ENCODE results near the gene UBE2G2. TPM values are rescaled to one million over a fixed set of nuclear protein-coding genes. Genes with fewer than 3 reads are reported as not detected.

UBE2G2 gene
- total RNA-seq, 1 experiment from 2014 or later, result 91.3 TPM

DNA sequence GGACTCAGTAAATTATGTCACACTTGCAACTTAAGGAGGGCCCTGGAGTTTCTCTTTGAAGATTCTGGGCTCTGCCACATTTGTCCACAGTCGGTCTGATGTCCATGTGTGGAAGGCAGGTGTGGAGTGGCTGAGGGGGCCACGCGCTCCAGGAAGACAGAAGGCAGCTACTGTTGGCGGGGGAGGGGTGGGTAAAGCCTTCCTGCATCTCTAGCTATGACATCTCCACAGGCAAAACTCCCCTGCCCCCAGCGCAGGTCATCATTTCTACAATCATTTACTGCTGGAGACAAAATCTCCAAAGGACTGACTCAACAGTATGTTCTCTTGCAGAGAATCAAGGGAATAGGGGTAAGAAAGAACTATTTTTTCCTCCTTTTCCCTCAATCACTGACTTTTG lies 78.9 kb downstream of the UBE2G2 start:
- Mint-ChIP-seq H3K4me1 (ENCODE audit: low read depth, unreplicated experiment) (no peaks in the 10 kb centered on the region), H3K4me3 (ENCODE audit: unreplicated experiment) (no peak overlapping the region), H3K27me3 (ENCODE audit: insufficient read depth, unreplicated experiment) (peaks cover 17% of the 10 kb centered on the region), H3K9me3 (ENCODE audit: unreplicated experiment) (no peaks in the 10 kb centered on the region), H3K36me3 (ENCODE audit: insufficient read depth, unreplicated experiment) (no peaks in the 10 kb centered on the region), H3K27ac (ENCODE audit: unreplicated experiment) (no peak overlapping the region)
- POLR2A ChIA-PET, result no interaction called here
- intact Hi-C loops (cut with micrococcal nuclease; ENCODE audit: unreplicated experiment), result no loop called here
- DNase-seq, result no peak
- H3K4me1 ChIP-seq, result no peaks in the 10 kb centered on the region
- CTCF ChIA-PET, result interaction anchor here (0.5 to 1.1 kb wide), 2 partner anchors 18 to 20 kb away, joined by 3 to 4 read pairs; no protein-coding TSS in a partner anchor
- no peak overlapping the region for H3K4me3 ChIP-seq (ENCODE audit: low read depth, low read length)
- no TSS peak for BruUV-seq (replicated peaks)
- no peaks in the 10 kb centered on the region for H3K9me3 ChIP-seq
- H3K27me3 ChIP-seq (replicated peaks; ENCODE audit: control insufficient read depth, insufficient read depth, low read length), result no peaks in the 10 kb centered on the region
- TF ChIP-seq, protein P1, sequence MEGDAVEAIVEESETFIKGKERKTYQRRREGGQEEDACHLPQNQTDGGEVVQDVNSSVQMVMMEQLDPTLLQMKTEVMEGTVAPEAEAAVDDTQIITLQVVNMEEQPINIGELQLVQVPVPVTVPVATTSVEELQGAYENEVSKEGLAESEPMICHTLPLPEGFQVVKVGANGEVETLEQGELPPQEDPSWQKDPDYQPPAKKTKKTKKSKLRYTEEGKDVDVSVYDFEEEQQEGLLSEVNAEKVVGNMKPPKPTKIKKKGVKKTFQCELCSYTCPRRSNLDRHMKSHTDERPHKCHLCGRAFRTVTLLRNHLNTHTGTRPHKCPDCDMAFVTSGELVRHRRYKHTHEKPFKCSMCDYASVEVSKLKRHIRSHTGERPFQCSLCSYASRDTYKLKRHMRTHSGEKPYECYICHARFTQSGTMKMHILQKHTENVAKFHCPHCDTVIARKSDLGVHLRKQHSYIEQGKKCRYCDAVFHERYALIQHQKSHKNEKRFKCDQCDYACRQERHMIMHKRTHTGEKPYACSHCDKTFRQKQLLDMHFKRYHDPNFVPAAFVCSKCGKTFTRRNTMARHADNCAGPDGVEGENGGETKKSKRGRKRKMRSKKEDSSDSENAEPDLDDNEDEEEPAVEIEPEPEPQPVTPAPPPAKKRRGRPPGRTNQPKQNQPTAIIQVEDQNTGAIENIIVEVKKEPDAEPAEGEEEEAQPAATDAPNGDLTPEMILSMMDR (IDR thresholded peaks at IDR 0.05; ENCODE audit: insufficient read depth in 1 of 2, low read depth in 1 of 2, low read length in 1 of 2, severe bottlenecking in 1 of 2, unreplicated experiment in 1 of 2), result no peak
- no peaks in the 10 kb centered on the region for H3K36me3 ChIP-seq (ENCODE audit: control insufficient read depth, insufficient read depth, low read length)

DNA sequence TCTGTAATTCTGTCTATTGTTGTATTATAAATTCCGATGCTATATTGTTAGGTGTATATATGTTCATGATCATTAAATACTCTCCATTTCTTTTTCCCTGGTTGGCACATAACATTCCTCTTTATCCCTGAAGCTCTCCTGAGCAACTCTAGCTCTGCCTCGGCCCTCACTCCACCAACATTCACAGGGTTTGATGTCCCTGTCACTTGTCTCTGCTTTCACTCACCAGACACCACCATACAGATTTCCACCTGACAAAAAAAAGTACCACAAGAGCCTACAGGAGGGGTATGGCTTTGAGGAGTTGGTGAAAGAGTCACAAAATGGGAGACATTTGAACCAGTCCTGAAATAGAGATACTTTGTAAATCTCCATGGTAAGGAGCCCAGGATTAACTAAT lies 81.5 kb downstream of the UBE2G2 start:
- DNase-seq, result no peak
- Histone ChIP-seq H3K4me3 (ENCODE audit: low read depth, low read length) (no peak overlapping the region), H3K27me3 (replicated peaks; ENCODE audit: control insufficient read depth, insufficient read depth, low read length) (no peaks in the 10 kb centered on the region), H3K9me3 (no peaks in the 10 kb centered on the region), H3K4me1 (no peaks in the 10 kb centered on the region), H3K36me3 (ENCODE audit: control insufficient read depth, insufficient read depth, low read length) (no peaks in the 10 kb centered on the region)
- intact Hi-C loops (cut with micrococcal nuclease; ENCODE audit: unreplicated experiment), result no loop called here
- Mint-ChIP-seq H3K4me1 (ENCODE audit: low read depth, unreplicated experiment) (no peaks in the 10 kb centered on the region), H3K4me3 (ENCODE audit: unreplicated experiment) (no peak overlapping the region), H3K27ac (ENCODE audit: unreplicated experiment) (no peak overlapping the region), H3K9me3 (ENCODE audit: unreplicated experiment) (no peaks in the 10 kb centered on the region), H3K27me3 (ENCODE audit: insufficient read depth, unreplicated experiment) (peaks cover 17% of the 10 kb centered on the region), H3K36me3 (ENCODE audit: insufficient read depth, unreplicated experiment) (no peaks in the 10 kb centered on the region)
- TF ChIP-seq, protein P1 (IDR thresholded peaks at IDR 0.05; ENCODE audit: insufficient read depth in 1 of 2, low read depth in 1 of 2, low read length in 1 of 2, severe bottlenecking in 1 of 2, unreplicated experiment in 1 of 2), result no peak
- ChIA-PET POLR2A (no interaction called here), CTCF (no interaction called here)
- no TSS peak for BruUV-seq (replicated peaks)

Other genes with a start within 250 kb of the UBE2G2 start
- gene KRTAP10-3, start 243.0 kb downstream of the UBE2G2 start, total RNA-seq (2022), result not detected in 2 replicates
- not detected in 2 replicates for gene KRTAP10-4, start 228.1 kb downstream of the UBE2G2 start, total RNA-seq (2022)
- not detected in 2 replicates for gene KRTAP10-5, start 221.2 kb downstream of the UBE2G2 start, total RNA-seq (2022)
- not detected in 2 replicates for gene KRTAP10-6, start 209.3 kb downstream of the UBE2G2 start, total RNA-seq (2022)
- gene KRTAP10-7, start 201.2 kb downstream of the UBE2G2 start, total RNA-seq (2022), result not detected in 2 replicates
- gene KRTAP10-8, start 189.7 kb downstream of the UBE2G2 start, total RNA-seq (2022), result not detected in 2 replicates
- not detected in 2 replicates for gene KRTAP10-9, start 174.7 kb downstream of the UBE2G2 start, total RNA-seq (2022)
- gene KRTAP10-10, start 164.5 kb downstream of the UBE2G2 start, total RNA-seq (2022), result not detected in 2 replicates
- gene KRTAP10-11, start 155.4 kb downstream of the UBE2G2 start, total RNA-seq (2022), result not detected in 2 replicates
- gene KRTAP12-4, start 147.2 kb downstream of the UBE2G2 start, total RNA-seq (2022), result not detected in 2 replicates
- gene KRTAP12-3, start 143.9 kb downstream of the UBE2G2 start, total RNA-seq (2022), result not detected in 2 replicates
- gene KRTAP12-2, start 134.9 kb downstream of the UBE2G2 start, total RNA-seq (2022), result not detected in 2 replicates
- gene KRTAP12-1, start 119.7 kb downstream of the UBE2G2 start, total RNA-seq (2022), result not detected in 2 replicates
- gene KRTAP10-12, start 104.6 kb downstream of the UBE2G2 start, total RNA-seq (2022), result not detected in 2 replicates
- gene TSPEAR, start 90.2 kb downstream of the UBE2G2 start, total RNA-seq (2022), result 0.12 and 0.32 TPM in 2 replicates
- 110 and 118 TPM in 2 replicates for gene SUMO3, start 16.2 kb upstream of the UBE2G2 start, total RNA-seq (2022)
- 296 and 306 TPM in 2 replicates for gene PTTG1IP, start 71.9 kb upstream of the UBE2G2 start, total RNA-seq (2022)
- gene ITGB2, start 119.1 kb upstream of the UBE2G2 start, total RNA-seq (2022), result 0.48 and 1.1 TPM in 2 replicates
- 54.0 and 62.1 TPM in 2 replicates for gene SLX9, start 138.2 kb upstream of the UBE2G2 start, total RNA-seq (2022)